IMR-90 (cell line): ENCODE data around the gene TNFAIP8. TPM values are rescaled to one million over a fixed set of nuclear protein-coding genes. Genes with fewer than 3 reads are reported as not detected.

ENCODE experiments used
- ATAC-seq: fragments of 200-7000 bp; cut with Tn5 transposase; 2 replicates; pipeline ENCODE4 v1.9.1; 2020; ENCODE audit warnings: low read depth, mild to moderate bottlenecking, moderate library complexity
- BruUV-seq: library from RNA; stranded (reverse); fragments of 400-500 nt; replicated peaks from 2 replicates; lab custom pipeline; 2021; lab: Mats Ljungman, UMichigan
- CTCF ChIA-PET: fragments of 300-600 bp; formaldehyde crosslinking; extraction: SDS; loops from one replicate; lab custom pipeline; 2021; ENCODE audit warnings: antibody characterized with exemption; lab: Yijun Ruan, JAX
- POLR2A ChIA-PET: fragments of 300-600 bp; sonication (Branson Sonifier 250); formaldehyde crosslinking; loops from one replicate; lab custom pipeline; 2022; ENCODE audit warnings: antibody characterized with exemption; ENCODE audit not compliant: unreplicated experiment; lab: Charles Lee
- DNase-seq: peaks from one replicate; pipeline ENCODE4 v3.0.0; 2013
- H2AFZ ChIP-seq: replicated peaks from 2 replicates; pipeline ENCODE3; 2013; ENCODE audit warnings: low read length, mild to moderate bottlenecking; ENCODE audit not compliant: poor library complexity
- H2AK5ac ChIP-seq: 2 replicates; pipeline ENCODE4 v1.6.1; 2013; ENCODE audit warnings: low read depth, low read length, inconsistent platforms
- H2AK9ac ChIP-seq: replicated peaks from 2 replicates; pipeline ENCODE3; 2013; ENCODE audit warnings: mild to moderate bottlenecking, low read depth, low read length, moderate library complexity; ENCODE audit not compliant: poor library complexity
- H2BK120ac ChIP-seq: 2 replicates; pipeline ENCODE4 v1.6.1; 2013; ENCODE audit warnings: low read depth, low read length, inconsistent platforms
- H2BK15ac ChIP-seq: 3 replicates; pipeline ENCODE4 v1.6.1; 2013; ENCODE audit warnings: low read depth, low read length, inconsistent platforms
- H2BK20ac ChIP-seq: 2 replicates; pipeline ENCODE4 v1.6.1; 2013; ENCODE audit warnings: low read depth, mild to moderate bottlenecking, inconsistent platforms, low read length, moderate library complexity
- H2BK5ac ChIP-seq: 2 replicates; pipeline ENCODE4 v1.6.1; 2013; ENCODE audit warnings: mild to moderate bottlenecking, low read depth, low read length, inconsistent platforms; ENCODE audit not compliant: poor library complexity, severe bottlenecking
- H3K14ac ChIP-seq: replicated peaks from 2 replicates; pipeline ENCODE4 v1.6.1; 2013; ENCODE audit warnings: low read depth, low read length, inconsistent platforms
- H3K18ac ChIP-seq: 2 replicates; pipeline ENCODE4 v1.6.1; 2013; ENCODE audit warnings: low read depth, low read length, control low read depth
- H3K23ac ChIP-seq: 2 replicates; pipeline ENCODE4 v1.6.1; 2013; ENCODE audit warnings: low read depth, low read length, inconsistent platforms
- H3K27ac ChIP-seq: 2 replicates; pipeline ENCODE4 v1.5.1; 2013; ENCODE audit warnings: mild to moderate bottlenecking, control low read depth, low read length; ENCODE audit not compliant: insufficient read depth
- H3K27me3 ChIP-seq: 2 replicates; pipeline ENCODE4 v1.6.1; 2013; ENCODE audit warnings: low read length; ENCODE audit not compliant: control insufficient read depth, insufficient read depth
- H3K36me3 ChIP-seq: 2 replicates; pipeline ENCODE4 v1.6.1; 2013; ENCODE audit warnings: low read length, mixed read lengths; ENCODE audit not compliant: control insufficient read depth, insufficient read depth
- H3K4ac ChIP-seq: 2 replicates; pipeline ENCODE4 v1.6.1; 2013; ENCODE audit warnings: low read depth, low read length, inconsistent platforms
- H3K4me1 ChIP-seq: 2 replicates; pipeline ENCODE4 v1.6.1; 2013; ENCODE audit warnings: low read length, mixed read lengths; ENCODE audit not compliant: control insufficient read depth, insufficient read depth
- H3K4me2 ChIP-seq: 2 replicates; pipeline ENCODE4 v1.6.1; 2013; ENCODE audit warnings: low read depth, mild to moderate bottlenecking, control low read depth, low read length, moderate library complexity
- H3K4me3 ChIP-seq: 2 replicates; pipeline ENCODE4 v1.5.1; 2013; ENCODE audit warnings: low read depth, mild to moderate bottlenecking, control low read depth, low read length, moderate library complexity; ENCODE audit not compliant: insufficient read depth
- H3K56ac ChIP-seq: 2 replicates; pipeline ENCODE4 v1.6.1; 2013; ENCODE audit warnings: low read length, inconsistent platforms; ENCODE audit not compliant: insufficient read depth; ENCODE audit errors: extremely low read depth
- H3K79me1 ChIP-seq, 2 experiments: 2 replicates each; pipeline ENCODE4 v1.6.1; 2013; ENCODE audit warnings: low read length in 2 of 2, inconsistent platforms in 1 of 2, low read depth in 1 of 2
- H3K9ac ChIP-seq: 2 replicates; pipeline ENCODE4 v1.6.1; 2013; ENCODE audit warnings: low read depth, low read length, control low read depth
- H3K9me1 ChIP-seq: 2 replicates; pipeline ENCODE4 v1.6.1; 2013; ENCODE audit warnings: low read length, inconsistent platforms; ENCODE audit not compliant: insufficient read depth
- H3K9me3 ChIP-seq: 2 replicates; pipeline ENCODE4 v1.6.1; 2013; ENCODE audit warnings: low read length; ENCODE audit not compliant: control insufficient read depth, insufficient read depth
- H4K20me1 ChIP-seq: 2 replicates; pipeline ENCODE4 v1.6.1; 2013; ENCODE audit warnings: low read length, inconsistent platforms; ENCODE audit not compliant: insufficient read depth
- H4K5ac ChIP-seq: 2 replicates; pipeline ENCODE4 v1.6.1; 2013; ENCODE audit warnings: mild to moderate bottlenecking, low read depth, low read length, control low read depth
- H4K8ac ChIP-seq, 2 experiments: 2 replicates each; pipeline ENCODE4 v1.6.1; 2013; ENCODE audit warnings: low read depth in 2 of 2, low read length in 2 of 2, control low read depth in 1 of 2, inconsistent platforms in 1 of 2
- H4K91ac ChIP-seq: 2 replicates; pipeline ENCODE4 v1.6.1; 2013; ENCODE audit warnings: low read depth, low read length, inconsistent platforms; ENCODE audit not compliant: insufficient read depth
- BHLHE40 ChIP-seq: fragments of 150-350 bp; IDR thresholded peaks from 2 replicates; pipeline ENCODE4 v1.6.1; 2016; ENCODE audit warnings: mild to moderate bottlenecking, low read depth, low read length
- FOS ChIP-seq: fragments of 150-350 bp; IDR thresholded peaks from 2 replicates; pipeline ENCODE4 v1.6.1; 2016; ENCODE audit warnings: low read depth, low read length
- RCOR1 ChIP-seq: IDR thresholded peaks from 2 replicates; pipeline ENCODE4 v1.6.1; 2012; ENCODE audit warnings: mild to moderate bottlenecking, low read length, improper control_type of control experiment; ENCODE audit not compliant: insufficient replicate concordance
- WGBS, 2 experiments: methylation state at CpG; one replicate each; pipeline versions ENCODE4 v1.1.5 to v1.1.7; 2013; ENCODE audit warnings: missing lambda C conversion rate in 2 of 2; ENCODE audit not compliant: insufficient read length in 1 of 2; ENCODE audit errors: extremely low coverage in 2 of 2; 5-methylcytosine and 5-hydroxymethylcytosine counted together
- dilution Hi-C: fragments of 300-500 bp; cut with HindIII; formaldehyde crosslinking; loops from one replicate; pipeline ENCODE4 v1.14.3; 2018; ENCODE audit warnings: low sequenced_read_pairs; ENCODE audit not compliant: unreplicated experiment
- in situ Hi-C: fragments of 300-500 bp; cut with MboI; formaldehyde crosslinking; loops from 3 replicates; pipeline ENCODE4 v1.14.3; 2019; ENCODE audit warnings: low sequenced_read_pairs, inconsistent platforms, mixed read lengths
- intact Hi-C: fragments of 100-400 bp; cut with micrococcal nuclease; formaldehyde crosslinking; loops from 2 replicates; pipeline ENCODE4 v1.10.0; 2022
- polyA plus RNA-seq, 3 experiments: library from polyadenylated mRNA; depleted of rRNA; stranded (reverse); fragments of >200 nt; gene quantifications; 2 replicates each; pipeline ENCODE4 v1.2.3, GENCODE V29; 2012; ENCODE audit warnings: low replicate concordance in 1 of 3
- total RNA-seq: library from RNA; depleted of rRNA; stranded (reverse); fragments of >200 nt; gene quantifications from 2 replicates; pipeline ENCODE4 v1.2.3, GENCODE V29; 2012
- TF ChIP-seq, protein P1 (sequence below): fragments of 150-350 bp; IDR thresholded peaks from 2 replicates; pipeline ENCODE4 v1.6.1; 2016; ENCODE audit warnings: low read depth, mild to moderate bottlenecking, low read length, moderate library complexity, borderline replicate concordance

TNFAIP8 gene
- total and polyA plus RNA-seq, 2 of the 4 experiments (the other 2 are of a cell fraction), result 20.3 to 29.9 TPM

DNA sequence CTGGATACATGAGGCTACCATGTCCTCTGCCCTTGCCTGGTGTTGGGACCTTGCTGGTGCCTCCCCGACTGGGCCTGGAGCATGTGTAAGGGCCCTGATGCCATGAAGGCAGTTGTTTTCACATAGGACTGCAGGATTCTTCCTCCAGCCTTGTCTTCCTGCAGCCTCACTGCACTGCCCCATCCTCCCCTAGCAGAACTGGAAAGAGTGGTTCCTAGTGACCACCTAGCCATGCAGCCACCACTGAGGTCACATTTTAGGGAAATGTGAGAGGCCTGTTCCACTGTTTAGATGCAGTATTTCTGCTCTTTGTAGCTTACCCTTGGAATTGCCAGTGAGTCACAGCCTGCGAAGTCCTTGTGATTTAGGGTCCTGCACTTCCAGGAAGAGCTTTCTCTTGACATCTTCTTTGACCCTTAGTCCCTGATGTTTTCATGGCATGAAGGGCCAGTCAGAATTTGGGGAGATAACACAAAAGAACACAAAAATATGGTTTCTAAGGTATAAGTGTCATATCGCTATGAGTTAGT is 24.2 kb upstream of the TNFAIP8 start:
- Histone ChIP-seq H3K18ac (peak overlapping the region; percentile 50; the same call in 1 of the 2 replicates), H3K36me3 (no peaks in the 10 kb centered on the region), H3K56ac (no peak overlapping the region), H3K14ac (no peak overlapping the region), H3K4me1 (peaks cover 24% of the 10 kb centered on the region), H3K9ac (no peak overlapping the region), H3K79me1 (peaks cover 5 to 41% of the 10 kb centered on the region in 2 experiments), H3K27me3 (no peaks in the 10 kb centered on the region), H2BK15ac (no peak overlapping the region), H3K27ac (no peak overlapping the region), H3K9me3 (no peaks in the 10 kb centered on the region), H4K20me1 (0 out of 2 replicates have a peak, but pooled peaks cover 3% of the 10 kb centered on the region), H2AK9ac (no peak overlapping the region), H4K91ac (no peak overlapping the region), H4K8ac (0 out of 4 replicates have a peak overlapping the region, but pooled peaks of 1 of the 2 experiments have one; percentile 20), H2BK120ac (no peak overlapping the region), H2AK5ac (no peak overlapping the region), H3K4me2 (no peak overlapping the region), H2AFZ (no peak overlapping the region), H3K4me3 (no peak overlapping the region), H3K23ac (no peak overlapping the region), H2BK20ac (no peak overlapping the region; the same call in 1 of the 2 replicates), H3K9me1 (peaks cover 23% of the 10 kb centered on the region), H4K5ac (no peak overlapping the region), H3K4ac (peak overlapping the region; percentile 35; the same call in 1 of the 2 replicates), H2BK5ac (no peak overlapping the region)
- no peak for DNase-seq
- TF ChIP-seq FOS (no peak), BHLHE40 (no peak), RCOR1 (no peak)
- TF ChIP-seq, protein P1, sequence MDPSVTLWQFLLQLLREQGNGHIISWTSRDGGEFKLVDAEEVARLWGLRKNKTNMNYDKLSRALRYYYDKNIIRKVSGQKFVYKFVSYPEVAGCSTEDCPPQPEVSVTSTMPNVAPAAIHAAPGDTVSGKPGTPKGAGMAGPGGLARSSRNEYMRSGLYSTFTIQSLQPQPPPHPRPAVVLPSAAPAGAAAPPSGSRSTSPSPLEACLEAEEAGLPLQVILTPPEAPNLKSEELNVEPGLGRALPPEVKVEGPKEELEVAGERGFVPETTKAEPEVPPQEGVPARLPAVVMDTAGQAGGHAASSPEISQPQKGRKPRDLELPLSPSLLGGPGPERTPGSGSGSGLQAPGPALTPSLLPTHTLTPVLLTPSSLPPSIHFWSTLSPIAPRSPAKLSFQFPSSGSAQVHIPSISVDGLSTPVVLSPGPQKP, result no peak
- dilution Hi-C loops, result no loop called here
- CTCF ChIA-PET, result interaction anchor here (0.8 kb wide), 1 partner anchor 9 kb away, joined by 3 read pairs; no protein-coding TSS in a partner anchor
- intact Hi-C loops, result no loop called here
- in situ Hi-C loops, result no loop called here
- no TSS peak for BruUV-seq
- 60% methylated on average over 2 of the region's 3 CpGs; no CpG with 5 or more reads in 1 of the 2 experiments for WGBS, 2 experiments
- POLR2A ChIA-PET, result no interaction called here
- ATAC-seq, result no peak
